Activated CD4-positive, alpha-beta T cell treated with anti-CD3 and anti-CD28 coated beads for 1 hour (primary cell): ENCODE measurements around the gene TBCB.
"Not testable (repeated sequence)": the region's sequence is repeated elsewhere in the genome, so short reads cannot be mapped to it uniquely, and the experiment has no call there.

Experiments used
- DNase-seq: peaks from one replicate; pipeline ENCODE4 v3.0.0-alpha.2; 2020

The TBCB gene

DNA sequence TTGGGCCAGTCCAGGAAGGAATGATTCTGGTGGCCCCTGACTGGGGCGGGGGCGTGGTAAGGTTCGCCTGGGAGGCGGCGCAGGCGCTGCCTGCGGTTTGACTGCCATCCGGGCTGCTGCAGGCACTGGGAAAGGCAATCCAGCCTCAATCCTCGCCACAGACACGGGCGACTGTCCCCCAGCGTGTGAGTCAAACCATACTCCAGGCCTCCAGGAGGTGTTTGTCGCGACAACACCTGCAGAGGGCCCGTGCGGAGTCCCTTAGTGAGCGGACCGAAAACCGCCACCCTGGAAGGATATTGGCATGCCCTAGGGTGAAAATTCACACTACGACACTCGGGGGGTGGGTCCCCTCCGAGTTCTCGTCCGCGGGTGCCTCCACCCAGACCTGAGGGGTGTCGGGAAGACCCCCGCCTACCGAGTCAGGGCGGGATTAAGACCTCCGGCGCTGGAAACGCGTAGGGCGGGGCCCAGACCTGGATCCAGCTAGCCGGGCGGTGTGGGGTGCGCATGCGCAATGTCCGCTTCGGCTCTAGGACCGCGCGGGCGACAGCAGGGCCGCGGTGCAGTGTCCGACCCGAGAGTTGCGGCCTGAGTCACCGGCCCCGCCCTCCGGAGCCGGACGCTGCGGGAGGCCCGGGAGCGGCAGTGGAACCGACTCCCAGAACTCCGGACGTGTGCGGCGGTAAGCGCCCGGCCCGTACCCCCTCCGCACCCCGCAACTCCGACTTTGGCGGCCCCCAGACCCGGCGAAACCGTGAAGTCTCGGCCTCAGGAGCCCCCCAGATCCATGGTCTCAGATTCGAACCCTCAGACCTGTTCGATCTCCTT, 24.4 kb downstream of the TBCB start, which contains the start of gene CAPNS1:
TSS of gene CAPNS1 (plus strand) at position 594 of the 831 bp plus-strand sequence. CDS start 946 bp downstream, outside the sequence.
- DNase-seq = peak; percentile 86

DNA sequence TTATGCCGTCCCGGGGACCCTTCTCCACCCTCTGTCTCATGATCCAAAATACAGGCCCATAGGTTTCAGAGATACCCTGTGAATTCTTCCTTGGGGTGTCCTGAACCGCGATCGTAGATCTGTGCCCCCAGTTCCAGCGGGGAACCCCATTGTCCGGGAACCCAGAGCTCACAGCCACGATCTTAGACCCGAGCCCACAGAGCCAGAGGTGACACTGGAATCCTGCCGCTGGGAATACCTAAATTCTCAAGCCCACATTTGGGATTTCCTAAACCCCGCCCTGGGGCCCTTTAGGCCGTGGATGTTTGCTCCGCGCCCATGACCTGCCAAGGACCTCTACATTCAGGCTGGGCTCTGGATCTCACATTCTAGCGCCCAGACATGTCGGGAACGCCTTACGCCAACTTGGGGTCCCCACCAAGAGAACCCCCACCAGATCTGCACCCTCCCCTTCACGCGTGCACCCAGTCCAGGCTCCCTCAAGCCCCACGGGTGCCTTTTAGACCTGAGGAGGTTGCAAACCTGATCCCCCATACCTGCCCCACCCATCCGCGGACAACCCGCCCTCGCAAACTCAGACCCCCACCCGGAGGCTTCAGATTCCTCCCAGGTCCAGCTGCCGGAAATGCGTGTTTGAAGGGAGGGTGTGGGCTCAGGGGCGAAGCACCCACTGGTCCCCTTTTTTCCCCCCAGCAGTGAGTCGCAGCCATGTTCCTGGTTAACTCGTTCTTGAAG, 25.2 kb downstream of the TBCB start:
- peak; percentile 11 for DNase-seq

DNA sequence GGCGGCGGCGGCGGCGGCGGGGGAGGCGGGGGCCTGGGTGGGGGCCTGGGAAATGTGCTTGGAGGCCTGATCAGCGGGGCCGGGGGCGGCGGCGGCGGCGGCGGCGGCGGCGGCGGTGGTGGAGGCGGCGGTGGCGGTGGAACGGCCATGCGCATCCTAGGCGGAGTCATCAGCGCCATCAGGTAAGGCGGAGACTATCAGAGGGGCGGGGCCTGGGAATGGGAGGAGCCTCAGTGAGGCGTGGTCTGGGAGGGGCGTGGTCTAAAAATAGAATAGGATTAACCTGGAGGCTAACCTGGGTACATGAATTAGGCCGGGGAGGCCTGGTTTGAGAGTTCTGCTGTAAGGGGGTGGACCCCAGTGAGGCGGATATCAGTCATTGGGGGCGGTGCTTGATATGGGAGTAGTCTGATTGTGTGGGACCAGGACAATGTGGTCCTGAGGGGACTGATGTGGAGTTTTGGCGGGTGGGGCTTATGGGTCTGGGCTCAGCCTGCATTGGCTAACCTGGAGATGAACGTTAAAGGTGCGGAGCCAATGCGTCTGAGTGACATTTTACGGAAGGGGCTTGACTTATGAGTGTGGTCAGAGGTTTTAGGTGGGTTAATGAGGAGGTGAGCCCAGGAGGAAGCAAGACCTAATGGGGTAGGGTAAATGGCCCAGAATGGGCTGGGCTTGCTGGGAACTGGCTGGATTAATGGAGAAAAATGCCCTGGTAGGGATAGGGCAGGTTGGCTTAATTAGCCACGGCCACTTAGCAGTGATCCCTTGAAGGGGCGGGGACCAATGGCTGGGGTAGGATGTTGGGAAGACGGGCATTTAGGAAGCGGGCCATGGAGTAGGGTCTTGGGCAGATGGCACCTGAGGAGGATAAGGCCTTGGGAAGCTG, 26.0 kb downstream of the TBCB start:
- DNase-seq = peak; percentile 86

DNA sequence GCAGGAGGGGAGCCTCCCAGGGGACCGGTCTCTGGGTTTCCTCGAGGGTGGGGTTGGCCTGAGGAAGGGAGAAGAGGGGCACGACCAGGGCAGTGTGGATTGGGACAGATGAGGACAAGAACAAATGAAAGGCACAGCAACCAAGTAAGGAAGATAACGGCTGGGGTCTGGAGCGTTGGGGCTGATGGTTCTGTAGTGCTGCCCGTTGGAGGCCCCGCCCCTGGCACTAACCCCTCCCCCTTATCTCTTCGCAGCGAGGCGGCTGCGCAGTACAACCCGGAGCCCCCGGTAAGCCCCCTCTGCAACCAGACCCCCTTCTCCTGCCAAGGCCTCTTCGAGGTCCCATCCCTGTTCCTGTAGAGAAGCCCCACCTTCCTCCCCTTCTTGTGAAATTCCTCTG, 26.8 kb downstream of the TBCB start:
- DNase-seq = no peak

DNA sequence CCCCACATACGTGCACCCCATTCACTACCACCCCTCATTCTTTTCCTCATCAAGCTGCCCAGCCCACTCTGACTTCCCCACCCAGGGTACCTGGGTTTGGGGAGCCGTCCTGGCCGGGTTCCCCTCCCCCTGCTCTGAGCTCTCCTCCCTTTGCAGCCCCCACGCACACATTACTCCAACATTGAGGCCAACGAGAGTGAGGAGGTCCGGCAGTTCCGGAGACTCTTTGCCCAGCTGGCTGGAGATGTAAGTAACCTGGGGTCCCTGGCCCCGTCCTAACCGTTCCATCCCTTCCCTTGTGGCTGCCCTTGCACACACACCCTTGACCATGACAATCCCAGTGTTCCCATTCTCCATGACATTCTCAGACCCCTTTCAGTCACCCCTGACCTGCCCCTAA, 27.2 kb downstream of the TBCB start:
- no peak for DNase-seq

DNA sequence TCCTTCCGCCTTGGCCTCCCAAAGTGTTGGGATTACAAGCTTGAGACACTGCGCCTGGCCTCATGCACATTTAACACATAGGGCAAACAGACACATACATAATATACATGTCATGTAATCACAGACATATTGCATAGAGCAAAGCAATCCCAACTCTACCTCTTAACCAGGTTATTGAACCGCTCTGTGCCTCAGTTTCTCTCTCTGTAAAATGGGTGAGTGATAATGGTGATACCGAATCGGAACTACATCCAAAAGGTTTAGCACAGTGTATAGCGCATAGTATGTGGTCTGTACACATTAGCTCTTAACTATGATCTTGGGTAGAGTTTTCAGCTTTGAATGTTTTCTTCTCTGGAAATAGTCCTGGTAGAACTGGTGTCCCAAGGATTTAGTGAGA, 29.4 kb downstream of the TBCB start:
- no peak for DNase-seq

DNA sequence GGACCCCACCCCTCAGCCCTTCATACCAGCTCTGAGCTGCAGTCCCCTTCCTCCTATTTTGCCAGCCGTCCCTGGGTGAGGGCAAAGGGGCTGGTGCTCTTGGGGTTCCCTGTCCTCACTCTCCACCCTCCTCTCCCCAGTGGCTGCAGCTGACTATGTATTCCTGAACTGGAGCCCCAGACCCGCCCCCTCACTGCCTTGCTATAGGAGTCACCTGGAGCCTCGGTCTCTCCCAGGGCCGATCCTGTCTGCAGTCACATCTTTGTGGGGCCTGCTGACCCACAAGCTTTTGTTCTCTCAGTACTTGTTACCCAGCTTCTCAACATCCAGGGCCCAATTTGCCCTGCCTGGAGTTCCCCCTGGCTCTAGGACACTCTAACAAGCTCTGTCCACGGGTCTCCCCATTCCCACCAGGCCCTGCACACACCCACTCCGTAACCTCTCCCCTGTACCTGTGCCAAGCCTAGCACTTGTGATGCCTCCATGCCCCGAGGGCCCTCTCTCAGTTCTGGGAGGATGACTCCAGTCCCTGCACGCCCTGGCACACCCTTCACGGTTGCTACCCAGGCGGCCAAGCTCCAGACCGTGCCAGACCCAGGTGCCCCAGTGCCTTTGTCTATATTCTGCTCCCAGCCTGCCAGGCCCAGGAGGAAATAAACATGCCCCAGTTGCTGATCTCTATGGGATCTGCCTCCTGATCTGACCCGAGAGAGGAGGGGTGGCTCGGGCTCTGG, 34.6 kb downstream of the TBCB start:
- DNase-seq = no peak

DNA sequence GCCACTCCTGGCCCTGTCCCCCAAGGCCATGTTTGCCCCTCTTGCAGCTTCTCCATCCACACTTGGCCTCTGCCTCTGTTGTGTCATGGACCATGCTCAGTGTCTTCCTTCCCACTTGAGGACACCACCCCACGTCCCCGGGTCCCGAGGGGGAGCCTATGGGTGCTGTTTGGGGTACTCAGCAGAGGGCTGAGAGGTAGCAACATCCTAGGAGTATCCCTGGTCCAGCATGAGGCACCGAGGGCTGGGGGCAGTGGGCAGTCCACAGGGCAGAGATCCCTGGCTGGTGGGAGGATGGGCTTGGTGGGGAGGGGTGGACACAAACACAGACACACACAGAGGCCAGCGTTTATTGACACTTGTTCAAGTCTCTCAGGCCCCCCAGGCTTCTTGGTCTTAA, 35.3 kb downstream of the TBCB start:
- no peak for DNase-seq

DNA sequence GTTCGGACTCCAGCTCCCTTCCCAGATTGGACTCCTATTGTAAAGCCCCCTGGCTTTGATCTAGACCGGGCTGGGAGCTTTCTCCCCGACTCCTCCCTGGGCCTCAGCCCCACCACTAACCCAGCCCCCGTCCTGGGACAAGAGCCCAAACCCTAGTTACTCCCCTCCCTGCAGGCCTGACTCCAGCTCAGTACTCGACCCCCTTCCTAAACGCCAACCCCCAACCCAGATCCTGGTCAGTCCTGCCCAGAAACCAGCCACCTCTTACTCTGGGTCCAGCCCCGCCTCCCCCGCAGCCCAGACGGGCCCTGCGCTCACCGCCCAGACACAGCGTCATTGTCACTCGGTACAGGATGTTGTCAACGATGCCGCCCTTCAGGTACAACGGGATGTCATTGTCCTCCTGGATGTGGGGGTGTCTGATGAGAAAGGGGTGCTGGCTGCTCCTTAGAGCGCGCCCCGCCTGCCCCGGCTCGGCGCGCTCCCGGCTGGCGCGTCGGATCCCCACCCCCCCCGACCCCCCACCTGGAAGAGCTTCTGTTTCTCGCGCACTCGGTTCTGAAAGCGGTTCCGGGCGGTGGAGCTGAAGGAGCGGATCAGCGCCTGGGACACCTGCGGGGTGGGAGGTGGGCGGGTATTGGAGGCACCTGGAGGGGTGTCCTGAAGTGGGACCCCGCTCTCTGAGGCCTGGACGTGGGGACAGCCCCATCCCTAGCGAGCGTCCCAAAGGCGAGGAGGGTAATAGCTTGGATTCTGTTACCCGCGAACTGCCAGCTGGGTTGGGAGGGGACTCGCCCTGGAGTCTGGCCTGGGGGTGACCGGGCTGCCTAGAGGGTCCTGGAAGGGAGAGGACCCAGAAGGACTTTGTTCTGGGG, 36.1 kb downstream of the TBCB start:
- no peak for DNase-seq

DNA sequence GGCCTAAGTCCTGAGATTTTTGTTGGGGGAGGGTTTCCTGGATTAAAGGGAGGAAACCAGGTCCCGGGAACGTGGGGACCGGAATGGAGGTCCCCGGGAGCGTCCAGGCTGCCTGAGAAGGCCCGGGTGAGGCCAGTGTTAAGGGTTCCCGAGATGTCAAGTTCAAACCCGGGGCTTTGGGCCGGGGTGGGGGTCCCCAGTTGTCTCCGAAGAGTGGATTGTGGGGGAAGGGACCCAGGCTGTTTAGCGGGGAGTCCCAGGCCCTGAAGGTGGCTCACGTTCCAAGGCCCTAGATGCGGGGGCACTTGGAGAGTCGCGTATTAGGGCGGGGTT, 36.7 kb downstream of the TBCB start:
- no peak for DNase-seq

DNA sequence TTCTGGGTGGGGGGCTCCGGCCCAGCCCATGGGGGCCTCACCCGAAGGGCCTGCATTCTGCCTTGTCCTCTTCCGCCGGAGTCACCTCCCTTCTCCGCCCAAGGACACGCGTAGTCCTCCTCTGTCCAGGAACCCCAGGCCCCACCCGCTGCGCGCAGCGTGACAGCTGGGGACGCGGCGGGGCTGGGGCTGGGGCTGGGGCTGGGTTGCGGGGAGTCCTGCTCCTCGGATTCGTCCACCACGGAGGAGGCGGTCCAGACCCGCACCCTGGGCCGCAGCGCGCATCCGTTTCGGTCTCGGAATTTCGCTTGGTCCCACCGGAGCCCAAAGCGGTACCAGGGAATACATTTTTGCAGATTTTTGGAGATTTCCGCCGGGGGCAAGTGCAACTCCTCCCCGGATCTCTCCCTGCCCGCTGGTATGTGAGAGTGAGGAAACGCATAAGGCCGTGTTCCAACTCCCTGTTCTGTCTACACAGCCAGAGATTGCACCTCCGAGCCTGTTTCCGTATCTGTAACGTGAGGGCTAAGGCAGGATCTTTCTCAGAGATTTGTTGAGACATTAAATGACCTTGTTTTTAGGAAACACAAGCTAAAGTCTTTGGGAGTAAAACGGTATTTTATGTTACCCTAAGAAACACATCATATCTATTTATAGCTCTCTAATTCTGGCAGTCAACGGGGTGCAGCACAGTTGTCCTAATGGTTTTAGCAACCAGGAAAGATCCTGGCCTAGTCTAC, 37.3 kb downstream of the TBCB start, which contains the start of gene COX7A1:
TSS of gene COX7A1 (minus strand) at position 96 of the 740 bp plus-strand sequence. CDS start at position 56, 40 bp downstream.
- DNase-seq = no peak

DNA sequence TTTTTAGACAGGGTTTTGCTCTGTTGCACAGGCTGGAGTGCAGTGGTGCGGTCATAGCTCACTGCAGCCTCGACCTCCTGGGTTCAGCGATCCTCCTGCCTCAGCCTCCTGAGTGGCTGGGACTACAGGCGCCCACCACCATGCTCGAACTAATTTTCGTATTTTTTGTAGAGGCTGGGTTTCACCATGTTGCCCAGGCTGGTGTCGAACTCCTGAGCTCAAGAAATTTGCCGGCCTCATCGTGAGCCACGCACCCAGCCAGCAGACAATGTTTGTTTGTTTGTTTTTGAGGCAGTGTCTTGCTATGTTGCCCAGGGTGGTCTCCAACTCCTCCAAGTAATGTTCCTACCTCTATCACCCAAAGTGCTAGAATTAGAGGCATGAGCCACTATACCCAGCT, 37.9 kb downstream of the TBCB start:
- DNase-seq = no peak

DNA sequence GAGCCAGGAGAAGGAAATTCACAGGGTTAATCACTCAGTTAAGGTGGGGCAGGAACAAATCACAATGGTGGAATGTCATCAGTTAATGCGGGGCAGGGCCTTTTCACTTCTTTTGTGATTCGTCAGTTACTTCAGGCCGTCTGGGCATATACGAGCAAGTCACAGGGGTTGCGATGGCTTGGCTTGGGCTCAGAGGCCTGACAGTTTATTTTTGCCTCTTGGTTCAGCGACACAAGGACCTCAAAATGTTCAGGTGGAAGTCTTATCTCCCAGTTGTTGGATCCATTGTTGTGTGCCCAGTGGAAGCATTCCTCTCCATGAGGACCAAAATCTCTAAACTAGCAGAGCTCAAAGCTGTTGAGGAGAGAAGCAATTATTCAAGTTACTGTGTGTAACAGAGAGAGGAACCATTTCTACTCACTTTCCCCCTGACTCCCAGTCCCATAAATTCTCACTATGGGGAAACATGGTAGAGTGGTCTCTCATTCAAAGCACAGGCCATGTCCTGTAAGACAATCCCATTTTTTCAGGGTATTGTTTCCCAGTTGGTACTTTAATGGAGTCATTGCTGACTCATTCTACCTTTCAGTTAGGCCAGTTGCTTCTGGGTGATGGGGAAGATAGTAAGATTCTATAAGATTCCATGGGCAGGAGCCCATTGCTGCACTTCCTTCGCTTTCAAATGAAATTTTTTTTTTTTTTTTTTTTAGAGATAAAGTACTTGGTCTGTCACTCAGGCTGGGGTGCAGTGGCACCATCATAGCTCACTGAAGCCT, 45.7 kb downstream of the TBCB start:
- DNase-seq = no peak

DNA sequence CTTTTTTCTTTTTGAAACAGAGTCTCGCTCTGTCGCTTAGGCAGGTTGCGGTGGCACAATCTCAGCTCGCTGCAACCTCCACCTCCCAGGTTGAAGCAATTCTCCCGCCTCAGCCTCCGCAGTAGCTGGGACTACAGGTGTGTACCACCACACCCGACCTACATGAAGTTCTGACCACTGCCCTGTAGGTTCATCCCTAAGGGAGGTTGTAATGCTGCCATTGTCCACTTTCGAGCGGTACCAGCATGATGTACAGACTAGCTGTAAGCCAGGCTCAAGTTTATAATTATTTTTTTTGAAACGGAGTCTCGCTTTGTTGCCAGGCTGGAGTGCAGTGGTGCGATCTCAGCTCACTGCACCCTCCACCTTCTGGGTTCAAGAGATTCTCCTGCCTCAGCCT, 48.5 kb downstream of the TBCB start:
- no peak for DNase-seq

DNA sequence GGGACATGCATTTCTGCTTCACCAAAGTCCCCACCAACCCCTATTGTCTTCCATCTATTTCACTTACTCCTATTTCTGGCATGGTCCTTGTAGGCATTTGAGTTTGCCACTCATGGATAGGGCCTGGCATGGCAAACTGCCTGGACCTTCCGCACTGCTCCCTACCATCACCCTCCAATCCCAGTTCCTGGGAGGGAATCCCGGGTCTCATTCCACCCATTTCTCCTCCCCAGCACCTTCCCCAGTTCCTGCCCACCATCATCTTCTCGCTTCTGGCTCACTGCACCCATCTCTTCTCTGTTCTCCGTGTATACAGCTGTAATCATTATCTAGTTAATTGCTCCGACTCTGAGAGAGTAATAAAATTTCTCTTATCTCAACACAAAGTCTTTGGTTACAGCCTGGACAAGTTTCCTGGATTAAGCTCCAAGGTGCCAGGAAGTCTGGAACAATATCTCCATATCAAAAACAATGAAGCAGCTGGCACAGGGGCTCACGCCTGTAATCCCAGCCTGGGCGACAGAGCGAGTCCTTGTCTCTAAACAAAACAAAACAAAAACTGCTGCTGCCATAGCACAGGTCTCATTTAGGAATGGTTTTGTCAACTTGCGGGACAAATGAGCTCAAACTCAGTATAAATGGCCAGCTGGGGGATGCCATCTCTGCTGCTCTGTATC, 54.0 kb downstream of the TBCB start:
- DNase-seq = no peak

DNA sequence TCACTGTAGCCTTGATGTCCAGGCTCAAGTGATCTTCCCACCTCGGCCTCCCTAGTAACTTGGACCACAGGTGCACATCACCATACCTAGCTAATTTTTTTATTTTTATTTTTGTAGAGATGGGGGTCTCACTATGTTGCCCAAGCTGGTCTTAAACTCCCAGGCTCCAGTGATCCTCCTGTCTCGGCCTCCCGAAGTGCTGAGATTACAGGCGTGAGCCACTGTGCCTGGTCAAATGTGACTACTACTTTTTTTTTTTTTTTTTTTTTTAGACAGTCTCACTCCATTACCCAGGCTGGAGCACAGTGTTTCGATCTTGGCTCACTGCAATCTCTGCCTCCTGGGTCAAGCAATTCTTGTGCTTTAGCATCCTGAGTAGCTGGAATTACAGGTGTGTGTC, 57.6 kb downstream of the TBCB start:
- DNase-seq = no peak

DNA sequence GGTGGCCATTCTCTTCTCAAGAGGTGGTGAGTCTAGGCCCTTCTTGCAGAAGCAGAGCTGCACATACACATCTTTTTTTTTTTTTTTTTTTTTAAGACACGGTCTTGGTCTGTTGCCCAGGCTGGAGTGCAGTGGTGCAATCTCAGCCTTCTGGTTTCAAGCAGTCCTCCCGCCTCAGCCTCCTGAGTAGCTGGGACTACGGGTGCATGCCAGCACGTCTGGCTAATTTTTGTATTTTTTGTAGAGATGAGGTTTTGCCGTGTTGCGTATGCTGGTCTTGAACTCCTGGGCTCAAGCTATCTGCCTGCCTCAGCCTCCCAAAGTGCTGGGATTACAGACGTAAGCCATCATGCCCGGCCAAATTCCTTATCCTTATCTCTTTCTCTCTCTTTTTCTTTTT, 58.6 kb downstream of the TBCB start:
- not testable (repeated sequence) for DNase-seq
